Neural progenitor cell (in vitro differentiated cells): ENCODE results near the gene NDUFS1. TPM values are rescaled to one million over a fixed set of nuclear protein-coding genes. Genes with fewer than 3 reads are reported as not detected.
A peak's percentile ranks its signal among the peaks of the same experiment; 100 is the strongest.

Experiments used
- DNase-seq: peaks from one replicate; pipeline ENCODE4 v3.0.0-alpha.2; 2016; ENCODE audit warnings: low spot score
- H2AFZ ChIP-seq: fragments of 200-600 bp; sonication (generic); replicated peaks from 2 replicates; pipeline ENCODE4 v1.6.1; 2016; ENCODE audit warnings: antibody characterized with exemption
- H3F3A ChIP-seq: fragments of 200-600 bp; sonication (generic); 2 replicates; pipeline ENCODE4 v1.6.1; 2016; ENCODE audit warnings: antibody characterized with exemption, low read depth
- H3K27ac ChIP-seq: fragments of 200-600 bp; sonication (generic); 2 replicates; pipeline ENCODE4 v1.5.1; 2016; ENCODE audit warnings: mild to moderate bottlenecking
- H3K27me3 ChIP-seq: fragments of 200-600 bp; sonication (generic); 2 replicates; pipeline ENCODE4 v1.6.1; 2016; ENCODE audit warnings: mild to moderate bottlenecking, moderate library complexity
- H3K36me3 ChIP-seq: fragments of 200-600 bp; sonication (generic); 2 replicates; pipeline ENCODE4 v1.5.1; 2016
- H3K4me1 ChIP-seq: fragments of 200-600 bp; sonication (generic); 2 replicates; pipeline ENCODE4 v1.6.1; 2016; ENCODE audit warnings: mixed run types
- H3K4me2 ChIP-seq: fragments of 200-600 bp; sonication (generic); 2 replicates; pipeline ENCODE4 v1.6.1; 2016
- H3K4me3 ChIP-seq: fragments of 200-600 bp; sonication (generic); 2 replicates; pipeline ENCODE4 v1.5.1; 2016
- H3K79me2 ChIP-seq: fragments of 200-600 bp; sonication (generic); 2 replicates; pipeline ENCODE4 v1.6.1; 2016; ENCODE audit warnings: low read depth
- H3K9ac ChIP-seq: fragments of 200-600 bp; sonication (generic); 2 replicates; pipeline ENCODE4 v1.6.1; 2016
- H3K9me3 ChIP-seq: fragments of 200-600 bp; sonication (generic); 2 replicates; pipeline ENCODE4 v1.5.1; 2016; ENCODE audit warnings: low read depth
- H4K20me1 ChIP-seq: fragments of 200-600 bp; sonication (generic); 2 replicates; pipeline ENCODE4 v1.6.1; 2016; ENCODE audit warnings: low read depth
- H3K27ac Mint-ChIP-seq: 3 replicates; pipeline ENCODE4 v1.8.0; 2021; ENCODE audit warnings: mixed read lengths
- H3K27me3 Mint-ChIP-seq: 2 replicates; pipeline ENCODE4 v1.8.0; 2022; ENCODE audit warnings: low read depth, mild to moderate bottlenecking, inconsistent platforms, moderate library complexity, mixed read lengths; ENCODE audit not compliant: insufficient read depth
- H3K36me3 Mint-ChIP-seq: 3 replicates; pipeline ENCODE4 v1.8.0; 2021; ENCODE audit warnings: mixed read lengths
- H3K4me1 Mint-ChIP-seq: 3 replicates; pipeline ENCODE4 v1.8.0; 2021; ENCODE audit warnings: mixed read lengths
- H3K4me3 Mint-ChIP-seq: 3 replicates; pipeline ENCODE4 v1.8.0; 2021; ENCODE audit warnings: mild to moderate bottlenecking, moderate library complexity, mixed read lengths
- H3K9me3 Mint-ChIP-seq: 3 replicates; pipeline ENCODE4 v1.8.0; 2020; ENCODE audit warnings: mixed read lengths
- CTCF ChIP-seq: fragments of 200-600 bp; sonication (generic); IDR thresholded peaks from 2 replicates; pipeline ENCODE4 v1.5.1; 2017; ENCODE audit warnings: antibody characterized with exemption, mild to moderate bottlenecking
- EZH2 ChIP-seq: fragments of 200-600 bp; sonication (generic); IDR thresholded peaks from 2 replicates; pipeline ENCODE4 v1.6.1; 2017; ENCODE audit warnings: antibody characterized with exemption, mild to moderate bottlenecking, moderate library complexity
- EZH2phosphoT487 ChIP-seq: fragments of 200-600 bp; sonication (generic); IDR thresholded peaks from 2 replicates; pipeline ENCODE4 v1.6.1; 2017; ENCODE audit warnings: antibody characterized with exemption
- total RNA-seq: library from RNA; depleted of rRNA; stranded (reverse); fragments of >200 nt; gene quantifications from 2 replicates; pipeline ENCODE4 v1.2.3, GENCODE V29; 2015; ENCODE audit warnings: low replicate concordance

NDUFS1 gene
- total RNA-seq, 1 donor from 2014 or later: 115 TPM

GRCh38 chr2:206145665-206146064 is 13.6 kb downstream of the NDUFS1 start:
- Histone ChIP-seq H2AFZ (no peak overlapping the region), H4K20me1 (peaks cover 2% of the 10 kb centered on the region), H3K9me3 (no peaks in the 10 kb centered on the region), H3K4me1 (no peaks in the 10 kb centered on the region), H3K36me3 (peaks cover 45% of the 10 kb centered on the region), H3K27ac (peak overlapping the region; percentile 16), H3K27me3 (no peaks in the 10 kb centered on the region), H3K79me2 (peaks cover 13% of the 10 kb centered on the region), H3K4me2 (no peak overlapping the region), H3K9ac (no peak overlapping the region), H3F3A (peaks cover 2% of the 10 kb centered on the region), H3K4me3 (no peak overlapping the region)
- Mint-ChIP-seq H3K4me1 (no peaks in the 10 kb centered on the region), H3K36me3 (peaks cover 25% of the 10 kb centered on the region), H3K27ac (no peak overlapping the region), H3K9me3 (no peaks in the 10 kb centered on the region), H3K27me3 (no peaks in the 10 kb centered on the region), H3K4me3 (no peak overlapping the region)
- DNase-seq: no peak
- no peak for TF ChIP-seq EZH2phosphoT487

GRCh38 chr2:206144383-206144782 is 14.9 kb downstream of the NDUFS1 start:
- H3K4me3 ChIP-seq: no peak overlapping the region
- H2AFZ ChIP-seq: no peak overlapping the region
- TF ChIP-seq CTCF (no peak), EZH2phosphoT487 (no peak), EZH2 (no peak)
- no peak overlapping the region for H3K27ac ChIP-seq
- no peaks in the 10 kb centered on the region for H3F3A ChIP-seq
- peaks cover 3% of the 10 kb centered on the region for H3K79me2 ChIP-seq
- H3K36me3 Mint-ChIP-seq: peaks cover 20% of the 10 kb centered on the region
- peaks cover 43% of the 10 kb centered on the region for H3K36me3 ChIP-seq
- no peaks in the 10 kb centered on the region for H3K4me1 ChIP-seq
- H3K27ac Mint-ChIP-seq: no peak overlapping the region
- no peaks in the 10 kb centered on the region for H3K27me3 ChIP-seq
- H3K9me3 ChIP-seq: no peaks in the 10 kb centered on the region
- no peak overlapping the region for H3K9ac ChIP-seq
- H3K4me2 ChIP-seq: no peak overlapping the region
- no peak for DNase-seq
- no peaks in the 10 kb centered on the region for H4K20me1 ChIP-seq
- no peak overlapping the region for H3K4me3 Mint-ChIP-seq
- H3K9me3 Mint-ChIP-seq: no peaks in the 10 kb centered on the region
- H3K27me3 Mint-ChIP-seq: no peaks in the 10 kb centered on the region
- H3K4me1 Mint-ChIP-seq: no peaks in the 10 kb centered on the region

GRCh38 chr2:206143451-206143850 is 15.8 kb downstream of the NDUFS1 start:
- DNase-seq: no peak
- H3K27ac Mint-ChIP-seq: no peak overlapping the region
- peaks cover 40% of the 10 kb centered on the region for H3K36me3 ChIP-seq
- no peaks in the 10 kb centered on the region for H3K27me3 Mint-ChIP-seq
- peaks cover 20% of the 10 kb centered on the region for H3K36me3 Mint-ChIP-seq
- no peak overlapping the region for H2AFZ ChIP-seq
- no peak overlapping the region for H3K4me2 ChIP-seq
- no peaks in the 10 kb centered on the region for H3K9me3 Mint-ChIP-seq
- H3K27ac ChIP-seq: no peak overlapping the region
- H3K9ac ChIP-seq: no peak overlapping the region
- no peaks in the 10 kb centered on the region for H3F3A ChIP-seq
- no peaks in the 10 kb centered on the region for H3K9me3 ChIP-seq
- no peak overlapping the region for H3K4me3 ChIP-seq
- H3K4me3 Mint-ChIP-seq: no peak overlapping the region
- no peaks in the 10 kb centered on the region for H3K4me1 ChIP-seq
- H3K79me2 ChIP-seq: no peaks in the 10 kb centered on the region
- TF ChIP-seq EZH2phosphoT487 (no peak), EZH2 (no peak), CTCF (no peak)
- H3K4me1 Mint-ChIP-seq: no peaks in the 10 kb centered on the region
- no peaks in the 10 kb centered on the region for H3K27me3 ChIP-seq
- H4K20me1 ChIP-seq: no peaks in the 10 kb centered on the region

GRCh38 chr2:206127656-206128055 is 31.6 kb downstream of the NDUFS1 start:
- H3K4me3 ChIP-seq: no peak overlapping the region
- no peaks in the 10 kb centered on the region for H4K20me1 ChIP-seq
- H2AFZ ChIP-seq: no peak overlapping the region
- DNase-seq: peak; percentile 3
- Mint-ChIP-seq H3K4me3 (no peak overlapping the region), H3K36me3 (peaks cover 14% of the 10 kb centered on the region), H3K9me3 (no peaks in the 10 kb centered on the region), H3K27ac (no peak overlapping the region), H3K4me1 (no peaks in the 10 kb centered on the region), H3K27me3 (no peaks in the 10 kb centered on the region)
- H3K9ac ChIP-seq: no peak overlapping the region
- no peaks in the 10 kb centered on the region for H3K9me3 ChIP-seq
- no peaks in the 10 kb centered on the region for H3K79me2 ChIP-seq
- no peaks in the 10 kb centered on the region for H3K27me3 ChIP-seq
- no peak overlapping the region for H3K27ac ChIP-seq
- peaks cover 56% of the 10 kb centered on the region for H3K36me3 ChIP-seq
- TF ChIP-seq CTCF: peak; percentile 12
- TF ChIP-seq EZH2phosphoT487: no peak
- no peaks in the 10 kb centered on the region for H3F3A ChIP-seq
- H3K4me2 ChIP-seq: no peak overlapping the region
- H3K4me1 ChIP-seq: no peaks in the 10 kb centered on the region
